Esophagus squamous epithelium (tissue), 5 donors: ENCODE results near the gene NADSYN1. TPM values are rescaled to one million over a fixed set of nuclear protein-coding genes. Genes with fewer than 3 reads are reported as not detected.
A peak's percentile ranks its signal among the peaks of the same experiment; 100 is the strongest.

Experiments used
- DNase-seq: peaks from one replicate; lab custom pipeline; 2025; lab: John Stamatoyannopoulos, UW
- H3K27ac ChIP-seq, 4 donors: fragments of 200-600 bp; sonication (generic); one replicate each; pipeline ENCODE4 v1.5.1; 2016 to 2019; ENCODE audit warnings: mild to moderate bottlenecking in 1 of 4
- H3K27me3 ChIP-seq, 4 donors: fragments of 200-600 bp; sonication (generic); 1 replicate in 3 of 4; 2 replicates in 1 of 4; pipeline versions ENCODE4 v1.5.1 to v1.6.0; 2017 to 2021; ENCODE audit warnings: antibody characterized with exemption in 1 of 4
- H3K36me3 ChIP-seq, 3 donors: fragments of 200-600 bp; sonication (generic); one replicate each; pipeline ENCODE4 v1.5.1; 2016 to 2019
- H3K4me1 ChIP-seq, 3 donors: fragments of 200-600 bp; sonication (generic); one replicate each; pipeline ENCODE4 v1.5.1; 2017 to 2019
- H3K4me3 ChIP-seq, 4 donors: fragments of 200-600 bp; sonication (generic); 1 replicate in 3 of 4; 2 replicates in 1 of 4; pipeline ENCODE4 v1.5.1; 2016 to 2019; ENCODE audit warnings: mild to moderate bottlenecking in 2 of 4, moderate library complexity in 1 of 4
- H3K9me3 ChIP-seq, 3 donors: fragments of 200-600 bp; sonication (generic); one replicate each; pipeline ENCODE4 v1.5.1; 2016 to 2019
- POLR2A ChIP-seq, 4 donors: fragments of 450-650 bp; IDR thresholded peaks; one replicate each; pipeline ENCODE4 v1.6.1; 2017; ENCODE audit warnings: antibody characterized with exemption in 4 of 4, mild to moderate bottlenecking in 4 of 4, moderate library complexity in 3 of 4
- WGBS, 2 donors: methylation state at CpG; one replicate each; pipeline ENCODE4 v1.1.5; 2018; 5-methylcytosine and 5-hydroxymethylcytosine counted together
- intact Hi-C: fragments of 100-400 bp; cut with DNase I; formaldehyde crosslinking; loops from one replicate; pipeline ENCODE4 v1.15.0; 2022
- total RNA-seq, 4 donors: library from RNA; depleted of rRNA; stranded (reverse); fragments of >200 nt; gene quantifications; one replicate each; pipeline ENCODE4 v1.1.0, GENCODE V29; 2016
- TF ChIP-seq, protein P1 (sequence below), 6 experiments: fragments of 450-650 bp in 4 of 6; fragments of 200-600 bp in 2 of 6; sonication (generic) in 2 of 6; IDR thresholded peaks; one replicate each; pipeline ENCODE4 v1.5.1; 2016 to 2019; ENCODE audit warnings: antibody characterized with exemption in 6 of 6, mild to moderate bottlenecking in 4 of 6, moderate library complexity in 4 of 6
- donor health status: DM: yes; HTN: yes; CAD: no.

NADSYN1 gene
- total RNA-seq, 4 donors from 2014 or later = 62.0 to 81.3 (median 71.7) TPM

DNA sequence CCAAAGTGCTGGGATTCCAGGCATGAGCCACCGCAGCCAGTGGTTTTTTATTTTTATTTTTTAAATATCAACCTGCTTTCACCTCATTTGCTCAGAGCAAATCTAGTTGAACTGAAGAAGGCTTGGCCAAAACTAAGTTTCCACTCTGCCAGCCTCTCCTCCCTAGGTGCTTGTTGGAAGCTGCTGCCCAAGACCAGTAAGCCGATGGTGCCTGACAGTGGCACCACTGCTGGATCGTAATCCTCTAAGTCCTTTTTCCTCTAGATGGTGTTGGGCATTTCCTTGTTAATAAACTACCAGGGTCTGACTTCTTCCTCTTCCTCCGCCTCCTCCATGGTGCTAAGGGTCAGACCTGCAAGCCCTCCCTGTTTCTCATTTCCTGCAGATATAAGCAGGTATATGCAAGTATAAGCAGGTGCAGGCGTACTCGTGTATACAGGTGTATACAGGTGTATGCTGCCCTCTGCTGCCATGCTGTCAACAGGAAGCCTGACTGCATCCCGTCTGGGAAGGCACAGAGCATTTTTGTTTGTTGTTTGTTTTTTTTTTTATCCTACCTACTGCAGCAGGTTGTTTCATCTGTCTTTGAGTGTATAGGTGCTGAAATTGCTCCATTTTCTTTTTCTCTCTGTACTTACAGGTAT is 1.6 kb downstream of the NADSYN1 start:
- DNase-seq = no peak
- WGBS, 2 donors = 55 to 63% methylated on average over 7 of the region's 7 CpGs
- peak overlapping the region in 1 of 4 donors; percentile 86 for H3K4me3 ChIP-seq
- TF ChIP-seq, protein P1, sequence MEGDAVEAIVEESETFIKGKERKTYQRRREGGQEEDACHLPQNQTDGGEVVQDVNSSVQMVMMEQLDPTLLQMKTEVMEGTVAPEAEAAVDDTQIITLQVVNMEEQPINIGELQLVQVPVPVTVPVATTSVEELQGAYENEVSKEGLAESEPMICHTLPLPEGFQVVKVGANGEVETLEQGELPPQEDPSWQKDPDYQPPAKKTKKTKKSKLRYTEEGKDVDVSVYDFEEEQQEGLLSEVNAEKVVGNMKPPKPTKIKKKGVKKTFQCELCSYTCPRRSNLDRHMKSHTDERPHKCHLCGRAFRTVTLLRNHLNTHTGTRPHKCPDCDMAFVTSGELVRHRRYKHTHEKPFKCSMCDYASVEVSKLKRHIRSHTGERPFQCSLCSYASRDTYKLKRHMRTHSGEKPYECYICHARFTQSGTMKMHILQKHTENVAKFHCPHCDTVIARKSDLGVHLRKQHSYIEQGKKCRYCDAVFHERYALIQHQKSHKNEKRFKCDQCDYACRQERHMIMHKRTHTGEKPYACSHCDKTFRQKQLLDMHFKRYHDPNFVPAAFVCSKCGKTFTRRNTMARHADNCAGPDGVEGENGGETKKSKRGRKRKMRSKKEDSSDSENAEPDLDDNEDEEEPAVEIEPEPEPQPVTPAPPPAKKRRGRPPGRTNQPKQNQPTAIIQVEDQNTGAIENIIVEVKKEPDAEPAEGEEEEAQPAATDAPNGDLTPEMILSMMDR (IDR thresholded peaks at IDR 0.05) = peak in 3 of 6 experiments; percentile 16 to 46 (median 16)
- no peak for TF ChIP-seq POLR2A (IDR thresholded peaks at IDR 0.05)
- peak overlapping the region in 1 of 4 donors; percentile 92 for H3K27ac ChIP-seq
- intact Hi-C loops = no loop called here
- H3K9me3 ChIP-seq = no peaks in the 10 kb centered on the region
- no peaks in the 10 kb centered on the region for H3K27me3 ChIP-seq
- H3K4me1 ChIP-seq = peaks cover 26 to 77% (median 26%) of the 10 kb centered on the region in 3 donors
- peaks cover 26 to 48% (median 42%) of the 10 kb centered on the region in 3 donors for H3K36me3 ChIP-seq

DNA sequence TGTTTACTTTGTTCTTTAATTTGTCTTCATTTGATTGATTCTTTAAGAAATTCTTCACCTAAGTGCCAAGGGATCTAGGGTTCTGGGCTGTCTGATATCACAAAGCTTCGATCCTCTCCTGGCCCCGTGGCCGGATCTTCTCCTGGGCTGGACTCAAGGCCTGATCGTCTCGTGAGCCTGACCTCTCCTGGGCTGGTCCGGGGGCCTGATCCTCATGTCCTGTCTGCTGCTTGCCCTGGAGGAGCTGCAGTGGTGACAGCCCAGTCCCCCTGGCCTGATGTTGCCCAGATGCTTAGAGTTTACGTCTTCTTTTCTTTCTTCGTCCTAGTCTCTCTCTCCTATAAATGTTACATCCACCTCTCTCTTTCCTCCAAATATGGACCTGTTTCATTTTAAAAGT is 3.3 kb downstream of the NADSYN1 start:
- Histone ChIP-seq H3K36me3 (peaks cover 26 to 65% (median 52%) of the 10 kb centered on the region in 3 donors), H3K4me1 (peaks cover 21 to 62% (median 26%) of the 10 kb centered on the region in 3 donors), H3K9me3 (no peaks in the 10 kb centered on the region), H3K4me3 (no peak overlapping the region), H3K27ac (no peak overlapping the region), H3K27me3 (no peaks in the 10 kb centered on the region)
- TF ChIP-seq, protein P1 (IDR thresholded peaks at IDR 0.05) = no peak
- no peak for TF ChIP-seq POLR2A (IDR thresholded peaks at IDR 0.05)
- no peak for DNase-seq
- intact Hi-C loops = no loop called here
- 90 to 97% methylated on average over 8 of the region's 8 CpGs for WGBS, 2 donors

DNA sequence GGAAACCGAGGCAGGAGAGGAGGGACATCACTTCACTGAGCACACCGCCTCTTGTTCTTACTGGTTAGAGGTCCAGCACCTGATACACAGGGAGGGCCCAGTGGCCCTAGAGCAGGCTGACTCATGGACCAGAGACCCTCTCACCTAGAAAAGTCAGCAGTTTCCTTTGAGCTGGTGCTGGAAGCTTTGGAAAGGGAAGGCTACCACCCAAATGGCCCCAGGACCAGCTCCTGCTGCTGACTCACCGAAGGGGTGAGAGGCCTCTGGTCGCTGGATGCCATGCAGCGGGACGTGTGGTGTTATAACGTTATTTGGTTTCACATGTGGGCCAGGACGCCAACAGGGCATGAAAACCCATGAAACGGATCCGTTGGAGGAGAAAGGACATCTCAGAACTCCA is 3.8 kb downstream of the NADSYN1 start:
- H3K27ac ChIP-seq = no peak overlapping the region
- no peak overlapping the region for H3K4me3 ChIP-seq
- peaks cover 17 to 57% (median 26%) of the 10 kb centered on the region in 3 donors for H3K4me1 ChIP-seq
- no peaks in the 10 kb centered on the region for H3K27me3 ChIP-seq
- TF ChIP-seq, protein P1 (IDR thresholded peaks at IDR 0.05) = no peak
- TF ChIP-seq POLR2A (IDR thresholded peaks at IDR 0.05) = no peak
- H3K9me3 ChIP-seq = no peaks in the 10 kb centered on the region
- intact Hi-C loops = no loop called here
- H3K36me3 ChIP-seq = peaks cover 26 to 71% (median 52%) of the 10 kb centered on the region in 3 donors
- 91 to 95% methylated on average over 8 to 10 of the region's 10 CpGs for WGBS, 2 donors
- no peak for DNase-seq

DNA sequence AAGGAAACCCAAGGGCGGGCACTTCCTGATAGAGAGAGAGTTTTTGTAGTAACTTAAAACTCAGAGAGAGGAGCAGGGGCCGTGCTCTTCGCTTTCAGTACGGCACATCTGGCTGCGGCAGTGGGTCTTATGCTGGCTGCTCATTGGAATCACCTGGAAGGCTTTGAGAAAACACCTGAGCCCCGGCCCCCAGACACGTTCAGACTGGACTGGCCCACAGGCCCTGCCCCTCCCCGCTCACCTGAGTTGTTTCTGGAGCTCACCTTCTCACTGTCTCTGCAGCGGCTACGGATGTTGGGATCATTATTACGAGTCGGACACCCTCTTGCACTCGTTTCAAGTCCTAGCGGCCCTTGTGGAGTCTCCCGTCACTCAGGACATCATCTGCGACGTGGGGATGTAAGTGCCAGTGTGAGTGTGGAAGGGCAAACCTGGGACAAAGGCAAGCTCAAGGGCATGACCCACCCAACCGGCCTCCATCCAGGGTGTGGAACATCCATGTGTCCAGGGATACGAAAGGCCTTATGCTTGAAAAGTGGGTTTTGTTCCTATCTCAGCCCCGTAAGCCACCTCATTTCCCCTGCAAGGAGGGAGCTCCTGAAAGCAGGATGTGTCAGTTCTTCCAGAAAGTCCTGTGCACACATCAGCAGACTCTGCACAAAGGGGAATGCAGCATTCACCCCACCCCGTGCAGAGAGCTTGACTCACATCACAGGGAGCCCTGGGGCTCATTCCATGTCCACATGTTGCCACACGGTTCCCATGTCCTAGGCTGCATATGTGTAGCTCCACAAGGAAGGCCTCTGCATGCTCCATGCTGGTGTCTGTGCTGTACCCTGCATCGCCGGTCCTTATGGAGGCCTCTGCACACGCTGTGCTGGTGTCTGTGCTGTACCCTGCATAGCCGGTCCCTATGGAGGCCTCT is 5.4 kb downstream of the NADSYN1 start:
- Histone ChIP-seq H3K27ac (peak overlapping the region in 2 of 4 donors; percentile 14 to 49), H3K4me3 (no peak overlapping the region), H3K36me3 (peaks cover 26 to 86% (median 55%) of the 10 kb centered on the region in 3 donors), H3K9me3 (no peaks in the 10 kb centered on the region), H3K4me1 (peaks cover 11 to 48% (median 26%) of the 10 kb centered on the region in 3 donors), H3K27me3 (no peaks in the 10 kb centered on the region)
- intact Hi-C loops = no loop called here
- WGBS, 2 donors = 70 to 81% methylated on average over 8 to 25 of the region's 26 CpGs
- TF ChIP-seq, protein P1 (IDR thresholded peaks at IDR 0.05) = no peak
- no peak for TF ChIP-seq POLR2A (IDR thresholded peaks at IDR 0.05)
- DNase-seq = no peak
